ENCODE measurements around the gene PLET1. TPM values are rescaled to one million over a fixed set of nuclear protein-coding genes. Genes with fewer than 3 reads are reported as not detected.
A peak's percentile ranks its signal among the peaks of the same experiment; 100 is the strongest.

The PLET1 gene
- not detected for total RNA-seq

- DNase-seq (ENCODE audit: low spot score) = no peak
Measured at GRCh38 chr11:112260490-112260889, at the start of gene PLET1. Gene PLET1 (minus strand): TSS chr11:112260860. CDS start chr11:112260589, 271 bp downstream.

GRCh38 chr11:112310419-112310818 lies 49.8 kb upstream of the PLET1 start:
- DNase-seq (ENCODE audit: low spot score) = no peak

- no peak for DNase-seq (ENCODE audit: low spot score)
Measured at GRCh38 chr11:112308651-112309050, 48.0 kb upstream of the PLET1 start.

GRCh38 chr11:112307616-112308015 lies 47.0 kb upstream of the PLET1 start:
- DNase-seq (ENCODE audit: low spot score) = no peak

- no peak for DNase-seq (ENCODE audit: low spot score)
Measured at GRCh38 chr11:112306230-112306629, 45.6 kb upstream of the PLET1 start.

GRCh38 chr11:112304914-112305313 lies 44.3 kb upstream of the PLET1 start:
- DNase-seq (ENCODE audit: low spot score) = no peak

- DNase-seq (ENCODE audit: low spot score) = no peak
Measured at GRCh38 chr11:112303616-112304015, 43.0 kb upstream of the PLET1 start.

GRCh38 chr11:112302226-112302868 lies 41.7 kb upstream of the PLET1 start:
- no peak for DNase-seq (ENCODE audit: low spot score)

GRCh38 chr11:112300094-112300786 lies 39.6 kb upstream of the PLET1 start:
- DNase-seq (ENCODE audit: low spot score) = no peak

GRCh38 chr11:112298535-112298934 lies 37.9 kb upstream of the PLET1 start:
- peak; percentile 13 for DNase-seq (ENCODE audit: low spot score)

GRCh38 chr11:112297248-112297866 lies 36.7 kb upstream of the PLET1 start:
- DNase-seq (ENCODE audit: low spot score) = no peak

GRCh38 chr11:112296044-112296443 lies 35.4 kb upstream of the PLET1 start:
- no peak for DNase-seq (ENCODE audit: low spot score)

GRCh38 chr11:112294688-112295340 lies 34.2 kb upstream of the PLET1 start:
- no peak for DNase-seq (ENCODE audit: low spot score)

- no peak for DNase-seq (ENCODE audit: low spot score)
Measured at GRCh38 chr11:112293614-112294013, 33.0 kb upstream of the PLET1 start.

- DNase-seq (ENCODE audit: low spot score) = peak; percentile 22
Measured at GRCh38 chr11:112292785-112293407, 32.2 kb upstream of the PLET1 start.

GRCh38 chr11:112292188-112292587 lies 31.5 kb upstream of the PLET1 start:
- DNase-seq (ENCODE audit: low spot score) = no peak

- DNase-seq (ENCODE audit: low spot score) = no peak
Measured at GRCh38 chr11:112291191-112291590, 30.5 kb upstream of the PLET1 start.

GRCh38 chr11:112290493-112290850 lies 29.8 kb upstream of the PLET1 start:
- DNase-seq (ENCODE audit: low spot score) = no peak

- peak; percentile 76 for DNase-seq (ENCODE audit: low spot score)
Measured at GRCh38 chr11:112289588-112290492, 29.2 kb upstream of the PLET1 start.

GRCh38 chr11:112288021-112288420 lies 27.4 kb upstream of the PLET1 start:
- DNase-seq (ENCODE audit: low spot score) = no peak

GRCh38 chr11:112285841-112286311 lies 25.2 kb upstream of the PLET1 start:
- DNase-seq (ENCODE audit: low spot score) = no peak

Measured in mucosa of gallbladder (tissue), 1 donor.